MCF 10A (cell line): ENCODE measurements around the gene LINGO3. TPM values are rescaled to one million over a fixed set of nuclear protein-coding genes. Genes with fewer than 3 reads are reported as not detected.

Source experiments
- BruUV-seq: library from RNA; stranded (reverse); fragments of 400-500 nt; replicated peaks from 2 replicates; lab custom pipeline; 2021; lab: Mats Ljungman, UMichigan
- CTCF ChIA-PET: fragments of 300-600 bp; sonication (Branson Sonifier 250); formaldehyde crosslinking; extraction: SDS; loops from one replicate; lab custom pipeline; 2021; ENCODE audit warnings: antibody characterized with exemption, inconsistent platforms; lab: Yijun Ruan, JAX
- POLR2A ChIA-PET: fragments of 300-600, 350-650 bp; sonication (Branson Sonifier 250); formaldehyde crosslinking; extraction: SDS; loops from one replicate; lab custom pipeline; 2020; ENCODE audit warnings: antibody characterized with exemption, inconsistent platforms; lab: Yijun Ruan, JAX
- DNase-seq: peaks from one replicate; pipeline ENCODE4 v3.0.0-alpha.2; 2018; ENCODE audit not compliant: unreplicated experiment
- H3K27ac Mint-ChIP-seq: one replicate; pipeline ENCODE4 v1.8.0; 2022; ENCODE audit warnings: mild to moderate bottlenecking, low read depth, mixed read lengths; ENCODE audit not compliant: unreplicated experiment
- H3K27me3 Mint-ChIP-seq: one replicate; pipeline ENCODE4 v1.8.0; 2022; ENCODE audit warnings: mixed read lengths; ENCODE audit not compliant: insufficient read depth, unreplicated experiment
- H3K36me3 Mint-ChIP-seq: one replicate; pipeline ENCODE4 v1.8.0; 2022; ENCODE audit warnings: mild to moderate bottlenecking, moderate library complexity, mixed read lengths; ENCODE audit not compliant: insufficient read depth, unreplicated experiment
- H3K4me1 Mint-ChIP-seq: one replicate; pipeline ENCODE4 v1.8.0; 2022; ENCODE audit warnings: mixed read lengths; ENCODE audit not compliant: insufficient read depth, unreplicated experiment
- H3K4me3 Mint-ChIP-seq: one replicate; pipeline ENCODE4 v1.8.0; 2022; ENCODE audit warnings: mild to moderate bottlenecking, moderate library complexity, mixed read lengths; ENCODE audit not compliant: unreplicated experiment
- H3K9me3 Mint-ChIP-seq: one replicate; pipeline ENCODE4 v1.8.0; 2022; ENCODE audit warnings: mixed read lengths; ENCODE audit not compliant: unreplicated experiment
- CTCF ChIP-seq: fragments of 200-600 bp; IDR thresholded peaks from one replicate; pipeline ENCODE4 v1.8.0; 2022; ENCODE audit warnings: antibody characterized with exemption, mild to moderate bottlenecking; ENCODE audit not compliant: unreplicated experiment
- intact Hi-C: fragments of 100-400 bp; cut with micrococcal nuclease; formaldehyde crosslinking; loops from 2 replicates; pipeline ENCODE4 v1.14.1; 2022
- total RNA-seq: library from RNA; stranded (reverse); gene quantifications from 2 replicates; pipeline ENCODE4 v1.2.3, GENCODE V29; 2022

LINGO3 gene
- total RNA-seq, 1 experiment from 2014 or later: not detected

- BruUV-seq: no TSS peak
- no peak for DNase-seq
- intact Hi-C loops: no loop called here
- Mint-ChIP-seq H3K4me1 (no peaks in the 10 kb centered on the region), H3K4me3 (no peak overlapping the region), H3K27me3 (no peaks in the 10 kb centered on the region), H3K9me3 (no peaks in the 10 kb centered on the region), H3K36me3 (no peaks in the 10 kb centered on the region), H3K27ac (no peak overlapping the region)
- TF ChIP-seq CTCF: no peak
- CTCF ChIA-PET: no interaction called here
- POLR2A ChIA-PET: interaction anchor here (0.6 kb wide), 1 partner anchor 136 kb away, joined by 3 read pairs; no protein-coding TSS in a partner anchor
Observed at GRCh38 chr19:2354670-2355069, 46.7 kb upstream of the LINGO3 start.

GRCh38 chr19:2353887-2354592 lies 46.1 kb upstream of the LINGO3 start:
- POLR2A ChIA-PET: no interaction called here
- DNase-seq: no peak
- CTCF ChIA-PET: no interaction called here
- Mint-ChIP-seq H3K4me3 (no peak overlapping the region), H3K27me3 (no peaks in the 10 kb centered on the region), H3K27ac (no peak overlapping the region), H3K4me1 (no peaks in the 10 kb centered on the region), H3K36me3 (no peaks in the 10 kb centered on the region), H3K9me3 (no peaks in the 10 kb centered on the region)
- TF ChIP-seq CTCF: no peak
- intact Hi-C loops: no loop called here
- no TSS peak for BruUV-seq

- no peaks in the 10 kb centered on the region for H3K36me3 Mint-ChIP-seq
- intact Hi-C loops: no loop called here
- POLR2A ChIA-PET: no interaction called here
Observed at GRCh38 chr19:2353159-2353886, 45.4 kb upstream of the LINGO3 start.

More at GRCh38 chr19:2353159-2353886, 45.4 kb upstream of the LINGO3 start:
- Mint-ChIP-seq H3K27me3 (no peaks in the 10 kb centered on the region), H3K4me3 (no peak overlapping the region), H3K27ac (no peak overlapping the region), H3K4me1 (no peaks in the 10 kb centered on the region), H3K9me3 (no peaks in the 10 kb centered on the region)
- BruUV-seq: TSS peak; percentile 26
- no peak for DNase-seq
- TF ChIP-seq CTCF: no peak
- CTCF ChIA-PET: interaction anchor here (0.6 kb wide), 1 partner anchor 1847 kb away, joined by 3 read pairs; no protein-coding TSS in a partner anchor
